ENCODE data around the gene SLAMF1.
"Not testable (repeated sequence)": the region's sequence is repeated elsewhere in the genome, so short reads cannot be mapped to it uniquely, and the experiment has no call there.

The SLAMF1 gene

DNA sequence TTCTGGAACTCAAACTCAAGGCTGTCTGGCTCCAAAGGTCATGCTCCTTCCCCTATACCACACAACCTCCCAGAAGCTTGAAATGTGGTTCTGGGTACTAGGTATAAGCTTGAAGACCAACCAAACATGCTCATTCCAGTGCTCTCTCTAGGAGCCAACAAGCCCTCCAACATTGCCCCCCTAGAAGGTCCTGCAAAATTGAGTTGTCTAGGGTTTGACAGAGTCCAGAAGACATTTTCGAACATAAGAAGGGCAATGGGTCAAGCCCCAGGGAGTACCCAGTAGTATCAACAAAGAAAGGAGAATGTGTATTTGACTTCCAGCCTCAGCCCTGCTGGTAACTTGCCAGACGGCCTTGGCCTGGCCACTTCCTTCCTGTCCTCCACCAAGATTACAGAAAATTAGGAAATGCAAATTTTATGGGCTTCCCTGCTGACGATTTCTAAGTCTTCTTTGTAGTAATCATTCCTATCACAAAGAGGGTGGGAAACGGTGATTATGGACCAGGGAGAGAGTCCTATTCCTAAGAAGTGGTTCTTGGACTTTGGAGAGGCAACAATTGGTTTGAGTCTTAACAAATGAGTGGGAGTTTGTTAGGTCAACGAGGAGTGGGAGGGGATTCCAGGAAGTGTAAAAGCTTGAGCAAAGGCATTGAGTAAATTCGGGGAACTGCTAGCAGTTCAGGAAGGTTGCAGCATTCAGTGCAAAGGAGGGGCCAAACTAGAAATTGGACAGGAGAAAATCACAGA is 18.7 kb upstream of the SLAMF1 start:
- in situ Hi-C loops (cut with MboI; ENCODE audit: low sequenced_read_pairs), result no loop called here

DNA sequence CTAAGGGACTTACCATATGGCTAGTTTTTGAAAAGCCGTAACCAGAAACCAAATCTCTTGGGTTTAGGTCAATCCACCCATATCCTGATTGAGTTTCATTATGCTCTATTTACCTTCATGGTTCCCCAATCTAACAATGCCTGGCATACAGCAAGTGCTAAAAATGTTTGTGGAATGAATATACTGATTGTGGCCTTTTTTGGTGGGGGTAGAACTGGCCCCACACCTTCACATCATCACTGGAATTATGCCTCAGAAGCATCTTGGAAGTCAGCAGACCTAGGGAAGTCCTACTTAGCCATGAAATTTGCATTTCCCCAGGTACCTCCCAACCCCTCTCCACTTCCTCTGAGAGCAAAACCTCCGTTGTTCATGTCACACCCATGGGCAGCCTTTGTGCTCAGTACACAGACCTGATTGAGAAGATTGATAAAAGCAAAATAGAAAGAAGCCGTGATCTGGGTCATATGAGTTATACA is 17.8 kb upstream of the SLAMF1 start:
- in situ Hi-C loops (cut with MboI; ENCODE audit: low sequenced_read_pairs), result no loop called here

DNA sequence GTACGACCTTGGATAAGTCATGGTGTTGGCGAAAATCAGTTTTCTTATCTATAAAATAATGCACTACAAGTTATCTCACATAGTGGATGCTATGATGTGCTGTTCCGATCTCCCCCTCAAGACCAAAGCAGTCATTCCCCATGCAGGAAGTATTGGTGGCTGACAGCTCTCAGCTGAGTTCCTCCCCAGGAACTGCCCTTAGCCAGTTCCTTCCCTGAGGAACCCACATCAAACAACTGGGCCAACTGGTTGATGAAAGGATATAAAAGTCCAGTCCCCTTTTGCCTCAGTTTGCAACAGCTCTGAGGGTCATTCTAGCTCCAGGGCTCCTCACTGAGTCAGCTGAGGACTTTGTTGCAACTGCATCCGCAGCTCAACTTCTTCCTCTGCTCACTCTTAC is 16.1 kb upstream of the SLAMF1 start:
- in situ Hi-C loops (cut with MboI; ENCODE audit: low sequenced_read_pairs), result no loop called here

DNA sequence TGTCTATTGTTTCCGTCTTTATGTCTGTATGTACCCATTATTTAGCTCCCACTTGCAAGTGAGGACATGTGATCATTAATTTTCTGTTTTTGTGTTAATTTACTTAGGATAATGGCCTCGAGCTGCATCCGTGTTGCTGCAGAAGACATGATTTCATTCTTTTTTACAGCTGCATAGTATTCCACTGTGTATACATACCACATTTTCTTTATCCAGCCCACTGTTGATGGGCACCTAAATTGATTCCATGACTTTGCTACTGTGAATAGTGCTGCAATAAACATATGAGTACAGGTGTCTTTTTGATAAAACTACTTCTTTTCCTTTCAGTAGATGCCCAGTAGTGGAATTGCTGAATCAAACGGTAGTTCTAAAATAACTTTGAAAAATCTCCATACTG is 12.7 kb upstream of the SLAMF1 start:
- in situ Hi-C loops (cut with MboI; ENCODE audit: low sequenced_read_pairs), result no loop called here

DNA sequence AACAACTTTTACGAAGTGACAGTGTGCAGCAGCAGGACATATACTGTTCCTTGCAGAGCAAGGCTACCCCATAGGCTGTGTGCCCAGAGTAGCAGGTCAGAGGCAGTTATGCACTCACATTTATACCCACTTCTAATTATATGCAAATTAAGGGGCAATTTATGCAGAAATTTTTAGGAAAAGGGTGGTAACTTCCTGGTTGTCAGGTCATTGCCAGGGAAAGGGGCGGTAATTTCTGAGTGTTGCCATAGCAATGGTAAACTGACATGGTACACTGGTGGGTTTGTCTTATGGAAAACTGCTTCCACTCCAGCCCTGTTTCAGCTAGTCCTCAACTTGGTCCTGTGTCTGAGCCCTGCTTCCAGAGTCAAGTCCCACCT is 12.0 kb upstream of the SLAMF1 start:
- in situ Hi-C loops (cut with MboI; ENCODE audit: low sequenced_read_pairs), result no loop called here

DNA sequence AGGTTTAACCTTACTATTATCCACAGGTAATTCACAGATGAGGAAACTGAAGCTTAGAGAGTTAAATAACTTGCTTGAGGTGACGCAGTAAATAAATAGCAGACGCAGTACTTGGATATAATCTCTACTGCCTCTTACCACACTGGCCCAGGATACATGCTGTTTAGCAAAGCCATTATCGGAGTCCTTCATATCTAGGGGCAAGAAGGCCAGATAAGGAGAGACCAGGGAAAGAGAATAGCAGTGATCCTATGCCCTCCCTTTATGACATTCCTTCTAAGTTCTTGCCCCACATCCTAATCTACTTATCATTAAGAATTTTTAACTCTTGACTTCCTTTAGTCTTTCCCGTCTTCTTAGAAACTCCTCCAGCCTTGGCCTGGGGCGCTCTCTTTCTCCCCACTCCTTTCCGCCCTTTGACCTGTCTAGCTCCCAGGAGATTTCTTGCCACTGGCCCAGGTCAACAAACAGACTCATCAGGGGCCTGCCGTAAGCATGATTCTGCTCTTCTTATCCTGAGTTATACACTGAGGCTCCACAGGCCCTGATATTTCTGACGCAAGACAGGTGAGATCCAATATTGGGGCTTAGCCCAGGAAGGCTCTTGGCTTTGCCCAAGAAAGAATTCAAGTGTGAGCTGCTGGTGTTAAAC is 11.4 kb upstream of the SLAMF1 start:
- in situ Hi-C loops (cut with MboI; ENCODE audit: low sequenced_read_pairs), result no loop called here

DNA sequence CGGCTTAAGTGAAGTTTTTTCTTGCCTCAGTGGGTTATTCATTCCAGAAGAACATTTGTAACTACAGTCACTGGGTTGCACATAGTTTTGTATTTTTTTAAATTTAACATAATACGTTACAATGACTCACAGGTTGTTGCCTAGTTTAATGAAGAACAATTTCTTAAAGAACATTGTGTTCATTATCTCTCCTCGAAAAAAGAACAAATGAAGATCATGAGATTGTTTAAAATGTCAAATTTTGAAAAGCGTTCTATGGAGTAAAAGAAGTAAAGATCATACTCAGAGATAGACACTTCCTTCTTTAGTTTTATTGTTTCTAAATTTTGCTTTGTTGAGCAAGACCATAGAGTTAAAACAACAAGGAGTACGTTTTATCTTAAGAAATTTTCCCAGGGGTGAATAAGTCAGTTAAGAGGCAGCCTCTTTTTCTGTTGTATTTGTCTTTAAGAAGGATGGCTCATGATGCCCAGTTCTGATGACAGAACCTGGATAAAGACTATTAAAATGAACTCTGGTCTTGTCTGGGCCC is 10.5 kb upstream of the SLAMF1 start:
- in situ Hi-C loops (cut with MboI; ENCODE audit: low sequenced_read_pairs), result no loop called here

DNA sequence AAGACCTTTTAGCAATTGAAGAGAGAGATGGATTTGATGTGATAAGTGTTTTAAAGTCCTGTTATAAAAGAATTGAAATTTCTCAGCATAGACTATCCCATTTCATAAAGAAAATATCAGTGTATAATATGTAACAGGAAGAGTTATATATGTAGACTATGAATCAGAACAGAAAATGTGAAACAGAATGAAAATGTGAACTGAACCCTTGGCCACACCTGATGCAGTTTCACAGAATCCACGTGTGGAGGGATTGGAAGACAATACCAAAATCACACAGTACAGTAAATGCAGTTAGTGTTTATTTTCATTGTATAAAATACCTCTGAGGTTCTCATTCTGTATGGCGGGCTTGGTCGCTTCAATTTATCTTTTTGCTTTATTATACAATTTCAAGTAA is 9.9 kb upstream of the SLAMF1 start:
- in situ Hi-C loops (cut with MboI; ENCODE audit: low sequenced_read_pairs), result no loop called here

DNA sequence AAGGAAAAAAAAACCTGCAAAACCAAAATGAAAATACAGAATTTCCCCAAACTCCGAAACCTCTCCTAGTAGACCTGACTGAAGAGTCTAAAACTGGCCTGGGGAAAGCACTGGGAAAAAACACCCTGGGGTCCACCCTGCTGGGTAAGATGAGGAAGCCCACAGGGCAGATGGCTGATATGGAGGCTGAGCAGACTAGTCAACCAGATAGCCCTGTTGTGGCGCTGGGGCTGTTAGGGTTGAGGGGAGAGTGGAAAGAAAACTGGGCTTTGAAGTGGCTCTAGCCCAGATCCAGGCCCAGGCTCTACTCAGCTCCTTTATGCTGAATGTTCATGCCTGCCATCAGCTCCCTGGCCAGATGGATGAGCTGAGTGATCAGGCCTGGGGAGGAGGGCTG is 6.8 kb upstream of the SLAMF1 start:
- in situ Hi-C loops (cut with MboI; ENCODE audit: low sequenced_read_pairs), result no loop called here

DNA sequence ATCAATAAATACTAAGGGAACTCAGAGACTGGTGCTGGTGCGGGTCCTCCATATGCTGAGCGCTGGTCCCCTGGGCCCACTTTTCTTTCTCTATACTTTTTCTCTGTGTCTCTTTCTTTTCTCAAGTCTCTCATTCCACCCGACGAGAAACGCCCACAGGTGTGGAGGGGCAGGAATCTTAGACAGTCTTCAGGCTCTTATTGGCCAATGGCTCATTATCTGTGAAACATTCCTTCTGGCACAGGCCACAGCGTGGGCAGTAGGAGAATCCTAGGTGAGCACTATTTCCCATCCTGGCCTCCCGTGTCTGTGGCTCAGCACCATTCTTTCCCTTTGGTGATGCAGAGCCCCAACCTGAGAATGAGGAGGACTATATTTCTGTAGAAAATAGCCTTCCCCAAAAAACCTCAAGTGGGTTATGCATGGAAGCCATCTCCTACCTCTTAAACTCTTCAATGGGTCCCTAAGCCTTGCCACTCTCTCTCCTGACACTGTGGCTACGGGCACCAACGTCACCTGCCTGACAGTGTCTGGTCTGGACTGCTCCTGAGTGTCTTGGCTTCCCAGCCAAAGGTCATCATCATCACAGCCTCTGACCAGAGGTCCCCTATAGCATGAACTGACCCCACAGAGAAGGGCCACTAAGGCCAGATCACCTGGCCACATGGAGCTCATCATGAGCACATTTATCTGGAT is 6.2 kb upstream of the SLAMF1 start:
- in situ Hi-C loops (cut with MboI; ENCODE audit: low sequenced_read_pairs), result no loop called here

DNA sequence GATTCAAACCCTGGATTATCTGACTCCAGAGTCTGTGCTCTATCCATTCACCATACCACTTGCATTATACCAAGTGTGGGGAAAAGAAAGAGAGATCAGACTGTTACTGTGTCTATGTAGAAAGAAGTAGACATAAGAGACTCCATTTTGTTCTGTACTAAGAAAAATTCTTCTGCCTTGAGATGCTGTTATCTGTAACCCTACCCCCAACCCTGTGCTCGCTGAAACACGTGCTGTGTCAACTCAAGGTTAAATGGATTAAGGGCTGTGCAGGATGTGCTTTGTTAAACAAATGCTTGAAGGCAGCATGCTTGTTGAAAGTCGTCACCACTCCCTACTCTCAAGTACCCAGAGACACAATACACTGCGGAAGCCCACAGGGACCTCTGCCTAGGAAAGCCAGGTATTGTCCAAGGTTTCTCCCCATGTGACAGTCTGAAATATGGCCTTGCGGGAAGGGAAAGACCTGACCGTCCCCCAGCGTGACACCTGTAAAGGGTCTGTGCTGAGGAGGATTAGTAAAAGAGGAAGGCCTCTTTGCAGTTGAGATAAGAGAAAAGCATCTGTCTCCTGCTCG is 5.3 kb upstream of the SLAMF1 start:
- in situ Hi-C loops (cut with MboI; ENCODE audit: low sequenced_read_pairs), result not testable (repeated sequence)

DNA sequence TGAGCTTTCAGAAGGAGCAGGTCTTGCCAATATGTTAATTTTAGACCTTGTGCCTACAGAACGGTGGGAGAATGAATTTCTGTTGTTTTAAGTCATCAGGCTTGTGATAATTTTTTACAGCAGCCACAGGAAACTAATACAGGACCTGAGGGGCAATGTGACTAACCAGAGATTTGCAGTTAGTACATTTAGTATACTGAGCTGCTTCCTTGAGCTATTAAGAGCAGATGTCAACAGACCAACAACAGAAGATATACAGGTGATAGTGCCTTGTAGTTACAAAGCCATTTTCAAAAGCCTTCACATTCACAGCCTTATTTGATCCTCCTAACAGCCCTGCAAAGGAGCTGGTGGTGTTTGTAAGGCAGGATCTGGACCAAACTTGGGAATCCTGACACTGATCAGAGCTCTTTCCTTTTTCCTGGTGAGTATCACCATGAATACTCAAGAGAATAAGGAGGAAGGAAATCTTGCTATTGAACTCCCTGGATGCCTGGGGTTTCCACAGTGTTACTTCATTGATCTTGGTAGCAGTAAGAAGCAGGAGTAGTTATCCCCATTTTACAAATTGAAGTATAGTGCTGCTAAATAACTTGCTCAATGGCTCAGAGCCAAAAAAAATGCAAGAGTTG is 4.7 kb upstream of the SLAMF1 start:
- in situ Hi-C loops (cut with MboI; ENCODE audit: low sequenced_read_pairs), result no loop called here

DNA sequence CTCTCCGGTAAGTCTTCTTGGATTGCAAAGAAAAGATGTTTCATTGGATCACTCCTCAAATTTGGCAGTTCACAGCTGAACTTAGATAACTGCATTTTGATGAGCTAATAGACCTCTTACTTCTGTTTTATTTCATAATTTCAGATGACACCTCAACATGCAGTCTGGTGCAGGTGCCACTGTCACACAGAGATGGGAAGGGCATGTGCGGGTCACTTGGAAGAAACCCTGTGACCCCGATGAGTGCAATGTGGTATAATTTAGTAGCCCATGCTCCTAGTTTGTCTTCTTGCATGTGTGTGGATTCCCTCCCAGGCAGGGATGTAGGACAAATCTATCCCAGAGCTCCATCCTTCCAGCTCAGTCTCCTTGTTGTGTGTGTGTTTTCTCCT is 481 bp upstream of the SLAMF1 start:
- in situ Hi-C loops (cut with MboI; ENCODE audit: low sequenced_read_pairs), result no loop called here

DNA sequence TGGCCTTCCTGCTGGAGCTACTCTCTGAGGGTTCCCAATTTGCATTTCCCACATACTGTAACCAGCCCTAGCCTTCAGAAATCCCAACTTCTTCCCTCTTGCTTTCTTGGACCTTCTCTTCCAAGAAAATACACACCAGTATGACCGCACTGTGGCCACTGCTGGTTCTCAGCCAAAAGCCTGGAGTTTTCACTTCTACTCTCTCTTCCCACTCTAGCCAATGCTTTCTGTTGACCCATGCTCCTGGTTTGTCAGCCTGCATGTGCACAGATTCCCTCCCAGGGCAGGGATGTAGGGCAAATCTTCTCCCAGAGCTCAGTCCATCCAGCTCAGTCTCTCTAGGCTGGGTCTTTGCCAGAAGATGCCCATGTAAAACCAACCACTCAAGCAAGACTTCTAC is 664 bp downstream of the SLAMF1 start:
- in situ Hi-C loops (cut with MboI; ENCODE audit: low sequenced_read_pairs), result no loop called here

DNA sequence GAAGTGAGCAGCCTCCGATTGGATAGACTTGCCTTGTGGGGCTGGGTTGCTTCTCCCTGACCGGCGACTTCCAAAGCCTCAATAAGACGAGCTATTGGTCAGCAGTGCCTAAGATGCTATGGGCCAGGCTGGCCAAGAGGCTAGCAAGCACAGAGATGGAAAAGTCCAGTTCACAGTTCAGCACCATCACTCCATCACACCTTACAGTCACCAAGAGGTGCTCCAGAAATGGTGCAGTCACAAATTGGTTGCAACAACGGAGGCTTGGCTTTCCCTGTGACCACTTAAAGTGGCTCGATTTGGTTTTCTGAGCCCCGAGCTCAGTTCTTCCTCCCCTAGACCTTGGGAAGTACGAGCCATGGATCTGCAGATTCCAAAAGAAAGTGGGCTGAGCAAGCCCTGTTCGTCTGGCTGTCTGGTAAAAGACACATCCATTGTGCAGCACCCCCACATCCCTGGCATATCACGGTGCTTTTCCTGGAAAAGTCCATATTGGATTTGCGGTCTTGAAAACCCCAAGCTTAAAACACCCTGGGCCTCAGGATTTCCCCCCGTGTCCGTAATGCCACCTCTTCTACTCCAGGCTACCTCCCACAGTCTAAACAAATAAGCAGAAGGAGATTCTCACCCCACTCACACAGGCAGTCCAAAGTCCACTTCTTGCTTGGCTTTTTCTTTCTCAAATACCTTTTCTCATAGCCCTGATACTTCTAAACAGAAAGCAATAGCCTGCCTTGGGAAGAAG is 1.3 kb downstream of the SLAMF1 start:
- in situ Hi-C loops (cut with MboI; ENCODE audit: low sequenced_read_pairs), result no loop called here

DNA sequence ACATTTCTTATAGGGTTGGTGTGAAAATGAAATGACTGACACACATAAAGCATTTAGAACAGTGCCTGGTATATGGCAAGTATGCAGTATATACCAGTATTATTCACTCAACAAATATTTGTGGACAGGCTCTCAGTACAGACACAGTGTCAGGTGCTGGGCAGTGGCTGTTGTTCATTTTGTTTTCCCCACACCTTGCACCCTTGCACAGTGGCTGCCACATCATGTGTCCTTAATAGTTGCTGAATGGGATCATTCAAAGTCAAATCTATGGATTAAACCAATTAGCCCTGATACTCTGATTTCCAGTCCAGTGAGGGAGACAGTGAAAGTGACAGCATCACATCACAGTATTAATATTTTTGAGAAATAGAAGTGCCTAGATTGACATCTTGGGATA is 2.4 kb downstream of the SLAMF1 start:
- in situ Hi-C loops (cut with MboI; ENCODE audit: low sequenced_read_pairs), result no loop called here

DNA sequence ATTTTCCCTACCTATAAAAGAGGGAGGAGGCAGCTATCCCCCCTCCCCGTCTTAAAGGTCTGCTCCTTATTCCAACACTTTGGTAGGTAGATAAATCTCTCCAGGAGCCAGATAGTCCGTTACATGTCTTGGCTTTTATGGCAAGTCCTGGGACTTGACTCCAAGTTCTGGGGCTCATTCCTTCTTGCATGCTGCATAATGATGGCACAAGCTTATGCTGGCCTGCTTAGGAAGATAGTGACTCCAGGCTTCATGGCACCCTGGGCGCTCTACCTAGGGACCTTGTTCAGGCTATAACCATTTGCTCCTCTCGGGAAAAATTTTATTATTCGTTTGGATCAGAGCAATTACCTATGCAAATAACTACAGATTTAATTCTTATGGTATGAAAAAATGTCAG is 3.7 kb downstream of the SLAMF1 start:
- in situ Hi-C loops (cut with MboI; ENCODE audit: low sequenced_read_pairs), result no loop called here

DNA sequence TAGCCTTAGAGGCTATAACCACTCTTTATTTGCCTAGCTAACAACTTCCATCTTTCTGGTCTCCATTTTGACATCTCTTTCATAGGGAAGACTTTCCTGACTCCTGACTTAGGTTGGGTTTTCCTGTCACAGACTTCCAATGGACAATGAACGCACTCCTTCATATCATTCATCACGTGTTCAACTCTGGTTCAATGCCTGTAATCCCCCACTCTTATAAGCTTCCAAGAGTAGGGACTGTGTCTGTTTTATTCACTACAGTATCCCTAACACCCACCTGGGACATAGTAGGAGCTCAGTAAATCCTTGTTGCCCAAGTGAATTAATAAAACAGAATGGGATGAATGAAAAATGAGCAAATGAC is 4.6 kb downstream of the SLAMF1 start:
- in situ Hi-C loops (cut with MboI; ENCODE audit: low sequenced_read_pairs), result no loop called here

DNA sequence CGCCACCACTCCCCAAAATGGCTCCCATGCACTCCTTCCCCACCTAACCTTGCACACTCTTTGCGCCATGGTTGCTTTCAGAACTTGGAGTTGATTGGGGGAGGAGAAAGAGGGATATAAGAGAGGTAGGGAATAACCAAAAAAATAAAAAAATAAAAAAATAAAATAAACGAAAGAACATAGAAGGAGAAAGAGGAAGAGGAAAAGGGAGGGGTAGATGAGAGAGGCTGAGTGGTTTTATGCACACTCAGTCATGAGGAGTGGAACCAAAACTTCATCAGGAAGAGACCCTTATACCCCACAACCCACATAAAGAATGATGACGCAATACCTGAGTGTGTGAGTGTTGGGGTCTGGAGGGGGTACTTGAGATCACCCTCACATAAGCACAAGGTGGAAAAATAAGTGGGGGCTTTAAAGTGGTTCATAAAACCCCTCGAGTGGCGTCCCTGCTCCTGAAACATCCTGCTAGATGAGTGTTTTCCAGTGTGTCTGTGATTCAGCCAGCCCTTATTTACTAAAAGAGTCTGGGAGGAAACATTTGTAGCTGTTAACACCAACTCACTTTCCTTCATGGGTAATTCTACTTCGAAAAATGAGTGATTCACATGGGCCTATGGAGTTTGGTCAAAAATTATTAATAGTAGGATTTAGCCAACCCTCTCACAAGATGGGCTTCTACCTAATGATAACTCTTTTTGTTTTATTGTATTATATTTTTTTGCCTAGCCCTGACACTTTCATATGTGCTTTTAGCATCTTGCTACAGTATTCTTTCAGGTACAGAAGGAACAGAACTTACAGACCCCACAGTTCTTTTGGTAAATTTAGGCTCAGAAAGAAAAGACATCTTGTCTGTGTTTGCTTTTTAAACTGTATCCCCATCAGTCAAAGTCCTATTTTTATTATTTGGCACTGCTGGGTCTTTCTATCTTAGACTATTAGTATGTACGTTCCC is 5.2 kb downstream of the SLAMF1 start:
- in situ Hi-C loops (cut with MboI; ENCODE audit: low sequenced_read_pairs), result no loop called here
